ENCODE data around the gene CDK18. TPM values are rescaled to one million over a fixed set of nuclear protein-coding genes. Genes with fewer than 3 reads are reported as not detected.

The CDK18 gene
- total RNA-seq, result 2.7 and 5.9 TPM in 2 replicates

DNA sequence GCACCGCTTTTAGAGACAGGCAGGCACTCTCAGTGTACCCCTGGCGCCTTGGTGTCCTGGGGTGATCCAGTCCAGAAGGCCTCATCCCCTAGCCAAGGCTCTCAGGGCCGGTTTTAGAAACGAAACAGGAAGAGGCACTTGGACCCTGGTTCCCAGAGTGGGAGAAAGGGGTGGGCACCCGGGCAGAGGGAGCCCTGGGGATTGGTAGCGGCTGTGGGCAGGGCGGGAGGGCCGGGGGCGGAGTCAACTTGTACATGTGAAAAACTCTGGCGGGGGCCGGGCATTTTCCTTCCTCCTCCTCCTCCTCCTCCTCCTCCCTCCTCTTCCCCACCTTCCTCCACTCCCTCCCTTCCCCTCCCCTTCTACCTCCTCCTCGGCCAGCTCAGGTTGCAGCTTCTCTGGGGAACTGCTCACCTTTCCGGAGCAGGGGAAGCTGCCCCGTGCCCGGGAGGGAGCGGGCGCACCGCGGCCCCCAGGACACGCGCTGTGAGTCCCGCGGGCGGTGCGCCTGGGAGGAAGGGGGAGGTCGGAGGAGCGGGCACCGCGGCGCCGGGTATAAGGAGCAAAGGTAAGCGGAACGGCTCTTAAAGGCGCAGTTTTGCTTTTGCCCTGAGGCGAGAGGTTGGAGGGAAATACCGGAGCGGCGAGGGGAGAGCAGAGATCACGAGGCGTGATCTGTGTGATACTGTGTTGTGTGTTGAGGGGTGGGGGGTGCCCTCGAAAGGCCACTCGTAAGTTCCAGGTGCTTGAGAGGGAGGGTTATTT is at the start of gene CDK18:
TSS of gene CDK18 (plus strand) at position 359 of the 765 bp plus-strand sequence. CDS start 18,499 bp downstream, outside the sequence.

DNA sequence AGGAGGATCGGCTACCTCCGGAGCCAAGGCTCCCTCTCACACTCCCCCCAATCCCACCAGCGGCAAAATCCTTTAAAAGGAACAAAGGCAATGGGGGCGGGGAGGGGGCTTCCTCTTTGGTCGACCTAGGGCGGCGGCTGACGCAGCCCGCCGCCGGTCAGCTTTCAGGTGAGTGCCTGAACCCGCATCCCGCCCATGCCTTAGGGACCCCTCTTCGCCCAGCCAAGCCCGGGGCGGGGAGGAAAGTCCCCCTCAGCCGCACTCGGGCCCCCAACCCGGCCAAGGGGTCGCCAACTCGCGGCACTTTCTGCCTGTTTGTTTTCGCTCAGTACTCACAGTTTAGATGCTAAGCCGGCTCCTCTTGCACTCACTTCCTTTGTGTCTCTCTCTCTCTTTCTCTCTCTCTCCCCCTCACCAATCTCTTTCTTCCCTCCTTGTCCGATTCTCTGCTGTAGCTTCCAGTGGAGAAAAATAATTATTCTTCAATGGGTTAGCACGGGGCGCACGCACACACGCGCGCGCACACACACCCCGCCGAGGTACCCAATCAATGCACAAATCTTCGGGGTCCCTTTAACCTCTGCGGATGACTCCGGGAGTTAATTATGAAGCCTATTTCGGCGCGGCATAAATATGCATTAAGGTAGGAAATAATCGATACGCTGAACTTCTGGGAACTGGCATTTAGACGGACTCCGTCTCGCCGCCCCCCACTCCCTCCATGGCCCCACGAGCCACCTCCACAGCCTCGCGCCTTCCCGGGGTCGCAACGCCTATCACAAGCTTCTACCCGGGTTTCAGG is 48.7 kb upstream of the CDK18 start, which contains the start of gene BLACAT1:
TSS of gene BLACAT1 (minus strand) at position 465 of the 802 bp plus-strand sequence.

Other genes with a start within 250 kb of the CDK18 start
- 2.1 and 13.1 TPM in 2 replicates for gene NUAK2, start 182.9 kb upstream of the CDK18 start, total RNA-seq
- gene KLHDC8A, start 147.7 kb upstream of the CDK18 start, total RNA-seq, result 0.08 and 1.2 TPM in 2 replicates
- not detected in 2 replicates for gene LEMD1, start 82.6 kb upstream of the CDK18 start, total RNA-seq
- under 0.01 TPM in 1 of 2 replicates, not detected in the other for gene BLACAT1, start 48.6 kb upstream of the CDK18 start, total RNA-seq
- 12.8 and 16.9 TPM in 2 replicates for gene ELK4, start 127.3 kb downstream of the CDK18 start, total RNA-seq
- 2.6 and 6.3 TPM in 2 replicates for gene SLC45A3, start 175.8 kb downstream of the CDK18 start, total RNA-seq
- 99.6 and 109 TPM in 2 replicates for gene NUCKS1, start 245.5 kb downstream of the CDK18 start, total RNA-seq